ENCODE measurements around the gene SMG1.
A peak's percentile ranks its signal among the peaks of the same experiment; 100 is the strongest.

SMG1 gene

GRCh38 chr16:18852647-18853046 is 73.6 kb downstream of the SMG1 start:
- no peak for DNase-seq (ENCODE audit: low read depth)

- DNase-seq (ENCODE audit: low read depth): no peak
Measured at GRCh38 chr16:18846416-18846815, 79.8 kb downstream of the SMG1 start.

- no peak for DNase-seq (ENCODE audit: low read depth)
Measured at GRCh38 chr16:18842565-18842964, 83.6 kb downstream of the SMG1 start.

GRCh38 chr16:18841833-18842525 is 84.2 kb downstream of the SMG1 start:
- DNase-seq (ENCODE audit: low read depth): no peak

GRCh38 chr16:18839555-18839954 is 86.7 kb downstream of the SMG1 start:
- DNase-seq (ENCODE audit: low read depth): no peak

- no peak for DNase-seq (ENCODE audit: low read depth)
Measured at GRCh38 chr16:18836702-18837101, 89.5 kb downstream of the SMG1 start.

- DNase-seq (ENCODE audit: low read depth): no peak
Measured at GRCh38 chr16:18834864-18835263, 91.3 kb downstream of the SMG1 start.

- DNase-seq (ENCODE audit: low read depth): no peak
Measured at GRCh38 chr16:18833707-18834505, 92.3 kb downstream of the SMG1 start.

GRCh38 chr16:18832613-18833012 is 93.6 kb downstream of the SMG1 start:
- no peak for DNase-seq (ENCODE audit: low read depth)

- no peak for DNase-seq (ENCODE audit: low read depth)
Measured at GRCh38 chr16:18832006-18832405, 94.2 kb downstream of the SMG1 start.

GRCh38 chr16:18829251-18829650 is 97.0 kb downstream of the SMG1 start:
- no peak for DNase-seq (ENCODE audit: low read depth)

GRCh38 chr16:18827890-18828289 is 98.3 kb downstream of the SMG1 start:
- no peak for DNase-seq (ENCODE audit: low read depth)

GRCh38 chr16:18816286-18816685 is 109.9 kb downstream of the SMG1 start:
- DNase-seq (ENCODE audit: low read depth): no peak

- no peak for DNase-seq (ENCODE audit: low read depth)
Measured at GRCh38 chr16:18811925-18812324, 114.3 kb downstream of the SMG1 start.

GRCh38 chr16:18809165-18809564 is 117.0 kb downstream of the SMG1 start:
- DNase-seq (ENCODE audit: low read depth): no peak

- DNase-seq (ENCODE audit: low read depth): no peak
Measured at GRCh38 chr16:18805257-18805773, 120.9 kb downstream of the SMG1 start.

- no peak for DNase-seq (ENCODE audit: low read depth)
Measured at GRCh38 chr16:18804540-18804939, 121.7 kb downstream of the SMG1 start.

GRCh38 chr16:18803569-18804462 is 122.4 kb downstream of the SMG1 start:
- no peak for DNase-seq (ENCODE audit: low read depth)

- no peak for DNase-seq (ENCODE audit: low read depth)
Measured at GRCh38 chr16:18802767-18803343, 123.4 kb downstream of the SMG1 start.

- DNase-seq (ENCODE audit: low read depth): peak; percentile 95
Measured at GRCh38 chr16:18801145-18801972, 124.8 kb downstream of the SMG1 start, which contains the start of gene ARL6IP1. ARL6IP1 (minus strand) TSS chr16:18801549; CDS start chr16:18801466, 83 bp downstream.

GRCh38 chr16:18800775-18801144 is 125.4 kb downstream of the SMG1 start:
- no peak for DNase-seq (ENCODE audit: low read depth)
